ENCODE results near the gene ZIC4.

Gene ZIC4

GRCh38 chr3:147385059-147386012 lies 21.0 kb downstream of the ZIC4 start:
- no peaks in the 10 kb centered on the region for H3K9me3 Mint-ChIP-seq
- H3K4me3 Mint-ChIP-seq: no peak overlapping the region
- ATAC-seq (replicated peaks) (no peak), DNase-seq (no peak)
- peaks cover 0 to 10% of the 10 kb centered on the region in 2 donors for H3K4me1 Mint-ChIP-seq
- peak overlapping the region; percentile 71 for H3K27ac Mint-ChIP-seq
- H3K27me3 Mint-ChIP-seq: peaks cover 84 to 89% of the 10 kb centered on the region in 2 donors
- peaks cover 0 to 2% of the 10 kb centered on the region in 2 donors for H3K36me3 Mint-ChIP-seq

- H3K9me3 Mint-ChIP-seq: no peaks in the 10 kb centered on the region
Measured at GRCh38 chr3:147384210-147385058, 21.9 kb downstream of the ZIC4 start.

GRCh38 chr3:147383617-147384016 lies 22.7 kb downstream of the ZIC4 start:
- H3K4me1 Mint-ChIP-seq: peaks cover 0 to 8% of the 10 kb centered on the region in 2 donors
- no peaks in the 10 kb centered on the region for H3K36me3 Mint-ChIP-seq
- H3K4me3 Mint-ChIP-seq: no peak overlapping the region
- no peak for DNase-seq
- H3K27me3 Mint-ChIP-seq: peaks cover 87 to 89% of the 10 kb centered on the region in 2 donors
- no peak overlapping the region for H3K27ac Mint-ChIP-seq
- no peak for ATAC-seq (replicated peaks)
- no peaks in the 10 kb centered on the region for H3K9me3 Mint-ChIP-seq

More at GRCh38 chr3:147384210-147385058, 21.9 kb downstream of the ZIC4 start:
- no peak overlapping the region for H3K27ac Mint-ChIP-seq
- H3K27me3 Mint-ChIP-seq: peaks cover 85 to 89% of the 10 kb centered on the region in 2 donors
- peaks cover 0 to 10% of the 10 kb centered on the region in 2 donors for H3K4me1 Mint-ChIP-seq
- H3K4me3 Mint-ChIP-seq: no peak overlapping the region
- no peak for DNase-seq
- no peak for ATAC-seq (replicated peaks)
- H3K36me3 Mint-ChIP-seq: peaks cover 0 to 2% of the 10 kb centered on the region in 2 donors

GRCh38 chr3:147381596-147381995 lies 24.7 kb downstream of the ZIC4 start:
- Mint-ChIP-seq H3K4me3 (no peak overlapping the region), H3K27me3 (peaks cover 82 to 85% of the 10 kb centered on the region in 2 donors), H3K27ac (no peak overlapping the region), H3K9me3 (peaks cover 0 to 2% of the 10 kb centered on the region in 2 donors), H3K36me3 (no peaks in the 10 kb centered on the region), H3K4me1 (no peaks in the 10 kb centered on the region)
- ATAC-seq (replicated peaks): no peak
- DNase-seq: no peak

- Mint-ChIP-seq H3K36me3 (no peaks in the 10 kb centered on the region), H3K27ac (no peak overlapping the region), H3K4me1 (no peaks in the 10 kb centered on the region), H3K27me3 (peaks cover 76 to 79% of the 10 kb centered on the region in 2 donors), H3K9me3 (peaks cover 0 to 2% of the 10 kb centered on the region in 2 donors), H3K4me3 (no peak overlapping the region)
- ATAC-seq (replicated peaks): no peak
- no peak for DNase-seq
Measured at GRCh38 chr3:147380977-147381376, 25.4 kb downstream of the ZIC4 start.

GRCh38 chr3:147380387-147380951 lies 25.9 kb downstream of the ZIC4 start:
- H3K36me3 Mint-ChIP-seq: no peaks in the 10 kb centered on the region
- H3K27me3 Mint-ChIP-seq: peaks cover 71 to 74% of the 10 kb centered on the region in 2 donors
- ATAC-seq (replicated peaks) (no peak), DNase-seq (no peak)
- no peaks in the 10 kb centered on the region for H3K4me1 Mint-ChIP-seq
- no peak overlapping the region for H3K4me3 Mint-ChIP-seq
- H3K9me3 Mint-ChIP-seq: peaks cover 0 to 2% of the 10 kb centered on the region in 2 donors
- H3K27ac Mint-ChIP-seq: no peak overlapping the region

- no peaks in the 10 kb centered on the region for H3K36me3 Mint-ChIP-seq
- H3K4me3 Mint-ChIP-seq: no peak overlapping the region
- ATAC-seq (replicated peaks): no peak
- no peak overlapping the region for H3K27ac Mint-ChIP-seq
- H3K9me3 Mint-ChIP-seq: peaks cover 0 to 2% of the 10 kb centered on the region in 2 donors
- DNase-seq: no peak
- H3K27me3 Mint-ChIP-seq: peaks cover 66 to 69% of the 10 kb centered on the region in 2 donors
- no peaks in the 10 kb centered on the region for H3K4me1 Mint-ChIP-seq
Measured at GRCh38 chr3:147379651-147380050, 26.7 kb downstream of the ZIC4 start.

- DNase-seq (no peak), ATAC-seq (replicated peaks) (no peak)
- H3K9me3 Mint-ChIP-seq: peaks cover 0 to 2% of the 10 kb centered on the region in 2 donors
- H3K27ac Mint-ChIP-seq: no peak overlapping the region
- no peaks in the 10 kb centered on the region for H3K36me3 Mint-ChIP-seq
- no peak overlapping the region for H3K4me3 Mint-ChIP-seq
- no peaks in the 10 kb centered on the region for H3K4me1 Mint-ChIP-seq
- H3K27me3 Mint-ChIP-seq: peaks cover 65 to 69% of the 10 kb centered on the region in 2 donors
Measured at GRCh38 chr3:147377412-147378367, 28.7 kb downstream of the ZIC4 start.

GRCh38 chr3:147373301-147373700 lies 33.0 kb downstream of the ZIC4 start:
- H3K9me3 Mint-ChIP-seq: peaks cover 3 to 4% of the 10 kb centered on the region in 2 donors
- peaks cover 74 to 80% of the 10 kb centered on the region in 2 donors for H3K27me3 Mint-ChIP-seq
- peaks cover 2 to 6% of the 10 kb centered on the region in 2 donors for H3K36me3 Mint-ChIP-seq
- DNase-seq (no peak), ATAC-seq (replicated peaks) (no peak)
- H3K4me1 Mint-ChIP-seq: no peaks in the 10 kb centered on the region
- no peak overlapping the region for H3K27ac Mint-ChIP-seq
- H3K4me3 Mint-ChIP-seq: no peak overlapping the region

- Mint-ChIP-seq H3K9me3 (peaks cover 2 to 3% of the 10 kb centered on the region in 2 donors), H3K4me3 (no peak overlapping the region), H3K36me3 (peaks cover 2 to 6% of the 10 kb centered on the region in 2 donors), H3K4me1 (no peaks in the 10 kb centered on the region), H3K27me3 (peaks cover 72 to 79% of the 10 kb centered on the region in 2 donors), H3K27ac (no peak overlapping the region)
- ATAC-seq (replicated peaks) (no peak), DNase-seq (no peak)
Measured at GRCh38 chr3:147372525-147373027, 33.8 kb downstream of the ZIC4 start.

- H3K4me1 Mint-ChIP-seq: no peaks in the 10 kb centered on the region
- ATAC-seq (replicated peaks) (no peak), DNase-seq (no peak)
- H3K27me3 Mint-ChIP-seq: peaks cover 67 to 74% of the 10 kb centered on the region in 2 donors
- H3K4me3 Mint-ChIP-seq: no peak overlapping the region
- peaks cover 2 to 3% of the 10 kb centered on the region in 2 donors for H3K9me3 Mint-ChIP-seq
- H3K27ac Mint-ChIP-seq: no peak overlapping the region
- peaks cover 2 to 6% of the 10 kb centered on the region in 2 donors for H3K36me3 Mint-ChIP-seq
Measured at GRCh38 chr3:147371771-147372340, 34.5 kb downstream of the ZIC4 start.

GRCh38 chr3:147371140-147371539 lies 35.2 kb downstream of the ZIC4 start:
- Mint-ChIP-seq H3K4me1 (no peaks in the 10 kb centered on the region), H3K36me3 (peaks cover 2 to 6% of the 10 kb centered on the region in 2 donors), H3K9me3 (peaks cover 2 to 3% of the 10 kb centered on the region in 2 donors), H3K4me3 (no peak overlapping the region), H3K27ac (peak overlapping the region; percentile 27), H3K27me3 (peaks cover 67 to 74% of the 10 kb centered on the region in 2 donors)
- ATAC-seq (replicated peaks) (no peak), DNase-seq (no peak)

GRCh38 chr3:147370349-147370748 lies 36.0 kb downstream of the ZIC4 start:
- Mint-ChIP-seq H3K9me3 (peaks cover 2 to 3% of the 10 kb centered on the region in 2 donors), H3K4me1 (no peaks in the 10 kb centered on the region), H3K27ac (no peak overlapping the region), H3K4me3 (no peak overlapping the region), H3K36me3 (peaks cover 2 to 6% of the 10 kb centered on the region in 2 donors), H3K27me3 (peaks cover 67 to 79% of the 10 kb centered on the region in 2 donors)
- ATAC-seq (replicated peaks) (no peak), DNase-seq (no peak)

Measured in stimulated activated naive B cell treated with anti-CD40 and anti-IgM and Interleukin-4, amounts not matched to agents 10 μg/mL and 1 μg/mL and 100 μg/mL, for 72 hours (primary cell).